Activated T-cell treated with anti-CD3 and anti-CD28 coated beads for 4 hours (primary cell): ENCODE data around the gene KLHL15.
"Not testable (repeated sequence)": the region's sequence is repeated elsewhere in the genome, so short reads cannot be mapped to it uniquely, and the experiment has no call there.

Source experiments
- DNase-seq: peaks from one replicate; pipeline ENCODE4 v3.0.0-alpha.2; 2020

The KLHL15 gene

GRCh38 chrX:24027086-24027485 lies at the start of gene KLHL15:
Gene KLHL15, minus strand, starts transcription at chrX:24027186. Its CDS starts 20,493 bp downstream, at chrX:24006693.
- no peak for DNase-seq

- DNase-seq = no peak
These were observed 42.9 kb upstream of the KLHL15 start for GRCh38 chrX:24069877-24070276.

- DNase-seq = no peak
These were observed 36.5 kb upstream of the KLHL15 start for GRCh38 chrX:24063488-24063887.

- no peak for DNase-seq
These were observed 28.0 kb upstream of the KLHL15 start for GRCh38 chrX:24055043-24055356.

- peak; percentile 70 for DNase-seq
These were observed 27.4 kb upstream of the KLHL15 start, which contains the start of gene EIF2S3 for GRCh38 chrX:24054182-24055042. Gene EIF2S3, plus strand, starts transcription at chrX:24054956. Its CDS starts 13 bp downstream, at chrX:24054969.

GRCh38 chrX:24050522-24051318 lies 23.7 kb upstream of the KLHL15 start:
- DNase-seq = not testable (repeated sequence)

GRCh38 chrX:24049643-24050042 lies 22.7 kb upstream of the KLHL15 start:
- not testable (repeated sequence) for DNase-seq

- not testable (repeated sequence) for DNase-seq
These were observed 19.1 kb upstream of the KLHL15 start for GRCh38 chrX:24046060-24046459.

- DNase-seq = no peak
These were observed 10.7 kb upstream of the KLHL15 start for GRCh38 chrX:24037729-24038128.

GRCh38 chrX:24034485-24034884 lies 7.5 kb upstream of the KLHL15 start:
- no peak for DNase-seq

- no peak for DNase-seq
These were observed 3.6 kb upstream of the KLHL15 start for GRCh38 chrX:24030597-24030996.

GRCh38 chrX:24027985-24028384 lies 999 bp upstream of the KLHL15 start:
- no peak for DNase-seq

- DNase-seq = no peak
These were observed 554 bp downstream of the KLHL15 start for GRCh38 chrX:24026432-24026831.

- peak; percentile 3 for DNase-seq
These were observed 1.1 kb downstream of the KLHL15 start for GRCh38 chrX:24025741-24026403.

GRCh38 chrX:24024819-24025740 lies 1.9 kb downstream of the KLHL15 start:
- peak; percentile 65 for DNase-seq

- DNase-seq = no peak
These were observed 2.9 kb downstream of the KLHL15 start for GRCh38 chrX:24023972-24024669.

GRCh38 chrX:24023544-24023943 lies 3.4 kb downstream of the KLHL15 start:
- no peak for DNase-seq

- no peak for DNase-seq
These were observed 6.6 kb downstream of the KLHL15 start for GRCh38 chrX:24020306-24020876.

GRCh38 chrX:24019448-24019847 lies 7.5 kb downstream of the KLHL15 start:
- no peak for DNase-seq

- no peak for DNase-seq
These were observed 8.2 kb downstream of the KLHL15 start for GRCh38 chrX:24018809-24019208.

GRCh38 chrX:24017674-24018073 lies 9.3 kb downstream of the KLHL15 start:
- DNase-seq = no peak
